GM19240 (cell line): Measurements from ENCODE around the gene LRRC71.

Source experiments
- DNase-seq: peaks from one replicate; pipeline ENCODE4 v3.0.0; 2011; ENCODE audit warnings: low spot score; ENCODE audit not compliant: insufficient read length

The LRRC71 gene

DNA sequence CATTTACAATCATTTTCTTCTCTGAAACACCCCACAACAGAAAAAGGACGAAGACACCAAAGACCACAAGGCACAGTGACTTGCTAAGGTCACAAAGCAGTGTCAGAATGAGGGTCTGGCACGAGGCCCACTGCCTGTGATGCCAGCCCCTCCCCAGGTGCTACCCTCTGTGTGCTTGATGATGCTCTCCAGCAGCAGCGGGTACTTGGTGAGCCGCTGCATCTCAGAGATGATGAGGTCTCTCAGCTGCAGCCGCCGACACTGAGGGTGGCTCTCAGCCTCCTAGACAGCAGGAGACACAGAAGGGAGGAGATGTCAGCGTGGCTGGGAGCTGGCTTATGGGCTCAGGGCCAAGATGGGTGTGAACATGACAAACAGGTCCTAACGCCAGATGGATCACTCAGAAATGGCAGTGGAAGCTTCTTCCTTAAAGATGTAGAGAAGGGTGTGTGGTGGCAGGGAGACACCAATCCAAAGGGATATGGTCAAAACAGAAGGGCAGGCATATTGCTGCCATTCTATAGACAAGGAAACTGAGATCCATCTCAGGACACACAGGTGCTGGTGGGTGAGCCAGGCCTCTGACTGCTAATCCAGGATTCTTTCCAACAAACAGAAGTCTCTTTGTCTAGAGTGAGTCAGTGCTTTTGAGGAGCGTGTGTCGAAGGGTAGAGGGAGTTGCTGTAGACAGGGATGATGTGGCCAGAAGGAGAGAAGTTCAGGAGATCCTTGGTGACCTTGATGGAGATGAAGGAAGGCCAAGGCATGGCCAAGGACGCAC, 25.6 kb downstream of the LRRC71 start:
- DNase-seq = no peak

DNA sequence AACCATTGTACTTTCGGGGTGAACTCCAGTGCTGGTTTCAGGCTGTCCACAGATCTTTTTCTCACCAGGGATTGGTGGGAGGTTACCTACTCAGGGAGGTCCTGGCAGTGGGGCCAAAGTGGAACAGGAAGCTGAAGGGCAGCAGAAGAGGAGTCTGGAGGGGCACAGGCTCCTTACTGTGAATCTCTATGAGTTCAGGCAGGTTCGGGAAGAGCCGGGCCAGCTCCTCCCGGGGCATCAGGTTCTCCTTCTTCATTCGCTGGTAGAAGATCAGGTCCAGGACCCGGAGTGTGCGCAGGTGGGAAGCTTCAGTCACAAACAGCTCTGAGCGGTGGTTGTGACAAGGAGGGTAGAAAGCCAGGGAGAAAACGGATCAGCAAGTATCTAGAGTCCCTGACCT, 26.7 kb downstream of the LRRC71 start:
- DNase-seq = no peak

DNA sequence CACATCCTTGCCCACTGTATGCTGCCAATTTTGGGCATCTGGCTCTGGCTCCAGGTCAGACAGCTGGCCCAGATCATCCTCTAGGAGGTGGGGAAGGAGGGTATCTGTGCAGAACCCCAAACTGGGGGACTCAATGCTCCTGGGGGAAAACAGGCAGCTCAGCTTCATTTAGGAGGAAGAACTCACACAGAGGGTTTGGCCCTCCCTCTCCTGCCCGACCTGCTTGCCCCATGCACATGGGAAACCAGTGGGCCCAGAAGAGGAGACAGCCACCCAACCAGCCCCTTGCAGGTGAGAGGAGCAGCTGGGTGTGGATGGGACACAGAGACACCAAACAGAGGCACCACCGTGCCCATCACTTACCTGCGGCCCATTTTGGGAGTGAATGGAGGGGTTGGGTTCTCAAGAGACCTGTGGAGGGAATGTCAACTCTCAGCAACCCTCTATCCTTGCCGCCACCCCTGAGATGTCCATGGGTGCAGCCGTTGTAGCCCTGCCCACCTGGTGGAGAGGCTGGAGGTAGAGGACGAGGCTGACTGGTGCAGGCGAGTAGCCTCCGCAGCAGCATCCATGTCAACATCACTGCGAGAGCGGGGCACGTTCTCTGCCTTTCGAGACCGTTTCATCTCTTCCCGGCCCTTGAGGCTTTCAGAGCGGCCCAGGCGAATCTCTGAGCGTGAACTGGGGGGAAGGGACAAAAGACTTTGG, 27.5 kb downstream of the LRRC71 start:
- DNase-seq = no peak

DNA sequence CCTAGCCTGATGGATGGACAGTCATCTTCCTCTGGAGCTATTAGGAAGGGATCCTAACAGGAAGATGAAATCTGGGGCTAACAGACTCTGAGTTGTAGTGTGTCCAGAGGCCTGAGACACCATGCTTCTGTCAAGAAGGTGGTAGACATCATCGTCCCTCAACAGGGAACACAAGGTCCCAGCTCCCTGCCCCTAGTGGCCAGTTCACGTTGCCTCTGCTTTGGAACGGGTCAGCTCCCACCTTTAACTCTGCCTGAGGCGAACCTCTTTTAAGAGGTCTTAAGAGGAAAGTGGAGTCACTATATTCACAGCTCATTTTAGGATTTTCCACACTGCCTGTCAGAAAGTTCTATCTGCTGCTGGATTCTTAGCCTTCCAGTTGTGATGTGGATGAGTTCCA, 28.3 kb downstream of the LRRC71 start:
- DNase-seq = no peak

DNA sequence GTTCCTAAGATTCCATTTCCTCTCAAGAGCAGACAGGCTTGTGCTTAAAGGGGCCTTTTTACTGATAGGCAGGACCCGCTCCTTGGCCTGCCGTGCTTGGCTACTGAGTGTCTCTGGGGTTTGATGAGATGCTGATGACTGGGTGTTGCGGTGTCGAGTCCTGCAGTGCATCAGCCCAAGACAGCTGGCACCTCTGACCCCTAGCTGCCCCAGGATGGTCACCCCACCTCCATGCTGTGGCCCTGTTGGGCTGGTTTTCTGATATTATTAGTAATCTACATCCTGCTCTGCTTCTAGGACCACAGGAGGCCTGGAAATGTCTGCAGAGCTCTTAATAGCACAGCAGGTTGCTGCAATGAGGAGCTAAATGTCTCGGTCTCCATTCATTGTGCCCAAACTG, 28.7 kb downstream of the LRRC71 start:
- no peak for DNase-seq

DNA sequence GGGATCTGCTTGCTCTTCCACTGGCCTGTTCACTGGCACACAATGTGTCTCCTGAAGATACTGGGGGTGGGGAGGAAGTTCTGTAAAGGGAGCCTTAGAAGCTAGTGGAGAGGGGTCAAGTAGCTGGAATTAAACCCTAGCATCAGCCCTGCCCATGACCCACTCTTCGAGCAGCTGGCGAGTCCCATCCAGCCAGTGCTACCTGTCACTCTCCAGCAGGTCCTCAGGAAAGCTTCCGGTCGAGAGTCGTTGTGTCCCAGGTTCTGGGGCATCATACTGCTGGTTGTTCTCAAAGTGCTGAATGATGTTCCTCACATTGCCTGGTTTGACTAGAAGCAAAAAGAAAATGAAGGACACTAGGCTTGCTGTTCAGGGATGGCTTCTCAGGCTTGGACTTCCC, 30.9 kb downstream of the LRRC71 start:
- DNase-seq = no peak

DNA sequence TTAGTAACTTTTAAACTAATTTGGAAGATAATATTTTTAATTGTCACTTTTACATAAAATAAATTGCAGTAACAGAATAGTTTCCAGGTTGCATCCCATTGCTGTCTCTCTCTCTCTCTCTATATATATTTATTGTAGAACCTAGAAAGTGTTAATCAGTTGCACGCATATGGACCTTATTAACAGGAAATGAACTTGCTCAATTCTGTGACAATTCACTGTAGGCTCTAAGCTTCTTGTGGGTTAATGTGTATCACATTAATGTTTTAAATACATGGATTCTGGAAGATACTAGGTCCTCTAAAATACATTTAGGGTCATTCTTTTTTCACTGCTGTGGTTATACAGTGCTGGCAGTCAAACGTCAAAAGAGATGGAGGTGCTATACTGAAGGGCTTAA, 33.1 kb downstream of the LRRC71 start:
- DNase-seq = no peak

DNA sequence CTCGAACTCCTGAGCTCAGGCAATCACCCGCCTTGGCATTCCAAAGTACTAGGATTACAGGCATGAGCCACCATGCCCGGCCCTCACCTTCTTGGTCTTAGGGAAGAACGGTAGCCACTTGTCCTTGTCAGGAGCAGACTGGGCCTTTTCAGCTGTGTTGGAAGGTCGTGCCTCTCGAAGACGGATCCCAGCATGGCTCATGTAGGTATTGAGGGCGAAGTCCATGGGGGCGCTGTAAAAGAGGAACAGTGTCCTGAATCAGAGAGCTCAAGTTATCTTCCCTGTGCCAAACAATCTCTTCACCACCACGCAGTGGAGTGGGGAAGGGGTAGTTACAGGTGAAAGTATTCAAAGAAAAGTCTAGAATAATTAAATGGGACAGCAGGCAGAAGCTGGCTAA, 35.9 kb downstream of the LRRC71 start:
- no peak for DNase-seq

DNA sequence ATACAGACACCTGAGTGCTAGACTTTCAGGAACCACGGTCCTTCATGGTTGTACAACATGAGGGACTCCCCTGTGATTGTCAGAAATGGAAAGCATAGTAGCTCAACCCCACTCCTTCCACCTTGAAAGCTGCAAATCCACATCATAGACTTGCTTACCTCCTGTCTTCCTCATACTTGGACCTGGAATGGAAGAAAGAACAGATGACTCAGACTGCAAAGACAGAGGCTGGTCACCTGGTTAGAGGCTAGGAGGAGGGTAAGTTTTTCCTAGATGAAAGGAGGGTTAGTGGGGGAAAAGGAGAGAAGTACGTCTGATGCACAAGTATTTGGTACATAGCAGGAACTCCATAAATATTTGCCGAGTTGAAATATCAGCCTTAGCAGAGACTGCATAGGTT, 37.2 kb downstream of the LRRC71 start:
- DNase-seq = no peak

DNA sequence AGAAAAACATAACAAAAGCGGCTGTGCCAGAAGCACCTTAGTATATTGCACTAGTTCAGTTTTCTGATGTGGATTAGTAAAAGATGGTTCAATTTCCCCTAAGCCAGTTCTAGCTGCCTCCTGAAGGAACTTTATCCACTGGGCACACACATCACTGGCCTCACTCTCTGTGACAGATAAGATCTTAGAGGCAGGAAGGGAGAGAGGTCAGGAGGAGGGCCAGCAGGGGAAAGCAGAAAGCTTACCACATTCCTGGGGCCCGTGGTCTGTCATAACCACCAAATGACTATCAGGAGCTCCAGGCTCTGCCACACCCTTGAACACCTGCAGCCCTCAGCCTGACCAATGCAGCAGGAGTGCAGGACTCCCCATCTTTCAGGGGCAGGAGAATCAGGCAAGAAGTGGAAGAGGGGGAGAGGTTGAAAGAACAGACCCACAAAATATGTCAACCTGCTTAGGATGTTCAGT, 37.8 kb downstream of the LRRC71 start:
- no peak for DNase-seq

DNA sequence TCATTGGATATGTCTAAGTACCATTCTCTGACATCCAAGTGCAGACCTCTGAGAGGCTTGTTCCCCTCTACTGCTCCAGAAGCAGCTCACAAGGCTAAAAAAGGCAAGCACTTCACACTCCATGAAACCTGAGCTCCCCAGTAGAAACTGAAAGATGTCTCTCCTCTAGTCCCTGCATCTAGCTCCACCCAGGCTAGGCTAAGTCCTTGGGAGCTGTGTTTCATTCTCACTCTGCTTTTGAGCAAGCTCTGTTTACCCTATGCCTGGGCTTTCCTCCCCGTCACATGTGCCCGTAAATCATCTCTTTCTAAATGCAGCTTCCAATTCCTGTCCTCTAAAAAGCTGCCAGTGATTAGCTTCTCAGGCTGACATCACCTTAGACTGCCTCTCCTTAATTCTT, 39.0 kb downstream of the LRRC71 start:
- DNase-seq = no peak

DNA sequence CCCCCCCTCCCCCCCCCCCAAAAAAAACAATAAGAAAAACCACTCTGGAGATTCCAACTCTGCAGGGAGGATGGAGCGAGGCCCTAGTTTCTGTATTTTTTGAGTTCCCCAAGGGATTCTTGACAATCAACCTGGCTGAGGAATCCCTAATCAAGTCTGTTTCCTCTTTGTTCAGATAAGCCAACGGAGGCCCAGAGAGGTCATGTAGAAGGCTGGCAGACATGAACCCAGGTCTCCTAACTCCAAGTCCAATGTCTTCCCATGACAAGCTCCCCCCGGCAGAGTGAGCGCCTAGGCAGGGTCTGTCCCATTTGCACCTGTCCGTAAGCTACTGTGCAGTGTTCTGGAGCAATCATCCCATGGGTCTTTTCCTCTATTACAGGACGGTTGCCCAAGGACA, 39.5 kb downstream of the LRRC71 start:
- no peak for DNase-seq

DNA sequence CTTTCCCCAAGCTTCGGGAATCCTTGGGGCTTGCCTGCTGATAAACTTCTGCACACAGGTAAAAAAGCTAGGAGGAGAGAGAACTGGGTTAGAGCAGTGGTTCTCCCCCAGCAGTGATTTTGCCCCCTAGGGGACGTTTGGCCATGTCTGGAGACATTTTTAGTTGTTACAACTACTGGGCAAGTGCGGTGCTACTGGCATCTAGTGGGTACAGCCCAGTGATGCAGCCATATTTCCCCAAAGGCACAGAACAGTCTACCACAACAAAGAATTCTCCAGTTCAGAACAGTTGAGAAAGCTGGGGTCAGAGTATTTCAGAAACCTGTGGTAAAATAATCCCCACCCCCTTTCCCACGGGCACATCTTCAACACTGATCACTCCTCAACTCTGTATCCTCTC, 41.3 kb downstream of the LRRC71 start:
- no peak for DNase-seq

DNA sequence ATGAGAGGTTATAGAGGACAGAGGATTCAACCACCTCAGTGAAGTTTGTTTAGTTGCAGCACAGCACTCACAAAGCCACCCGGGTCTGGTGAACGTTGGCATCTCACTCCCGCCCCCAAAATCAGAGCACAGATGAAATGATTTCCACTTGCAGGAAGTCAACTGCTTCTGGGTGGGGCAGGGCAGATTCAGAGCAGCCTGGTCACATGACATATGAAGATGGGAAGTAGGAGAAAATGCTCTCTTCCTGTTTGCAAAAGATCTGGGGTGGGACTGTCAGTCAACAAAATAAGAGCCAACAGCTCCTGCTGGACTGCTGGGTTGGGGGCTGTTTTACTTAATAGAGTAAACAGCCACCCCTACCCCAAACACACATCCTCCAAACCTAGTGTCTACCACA, 43.2 kb downstream of the LRRC71 start:
- DNase-seq = no peak

DNA sequence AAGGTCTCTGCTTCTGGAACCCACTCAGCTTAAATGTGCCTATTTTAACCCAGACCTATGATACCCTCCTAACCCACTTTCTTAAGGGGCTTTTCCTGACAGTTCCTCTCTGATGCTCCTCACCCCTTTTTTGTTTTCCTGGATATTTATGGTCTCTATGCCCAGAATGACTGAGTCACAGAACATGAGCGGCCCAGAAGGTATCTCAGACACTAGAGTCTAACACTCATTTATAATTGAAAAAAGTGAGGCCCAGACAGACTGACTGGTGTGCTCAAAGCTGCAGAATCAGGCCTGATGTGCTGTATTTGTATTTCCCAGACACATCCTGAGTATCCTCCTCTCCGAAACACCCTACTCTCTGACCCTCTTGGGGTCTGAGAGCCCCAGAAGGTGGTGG, 44.0 kb downstream of the LRRC71 start:
- no peak for DNase-seq

DNA sequence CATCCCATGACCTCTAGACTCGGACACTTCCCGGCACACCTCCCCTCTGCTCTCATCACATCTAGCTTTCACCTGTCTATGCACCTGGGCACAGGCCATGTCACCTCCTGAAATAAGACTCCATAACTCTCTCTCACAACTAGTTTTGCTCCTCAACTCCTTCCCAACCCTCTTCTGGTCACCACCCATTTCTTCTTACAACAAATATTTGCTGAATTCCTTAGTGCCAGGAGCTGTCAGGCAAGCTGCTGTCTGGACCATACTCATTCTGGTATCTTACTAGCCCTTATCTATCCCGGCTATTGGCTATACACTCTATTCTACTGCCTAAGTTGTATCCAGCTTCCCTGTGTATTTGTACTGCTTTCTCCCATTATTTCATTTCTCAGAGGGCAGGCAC, 49.1 kb downstream of the LRRC71 start:
- no peak for DNase-seq

DNA sequence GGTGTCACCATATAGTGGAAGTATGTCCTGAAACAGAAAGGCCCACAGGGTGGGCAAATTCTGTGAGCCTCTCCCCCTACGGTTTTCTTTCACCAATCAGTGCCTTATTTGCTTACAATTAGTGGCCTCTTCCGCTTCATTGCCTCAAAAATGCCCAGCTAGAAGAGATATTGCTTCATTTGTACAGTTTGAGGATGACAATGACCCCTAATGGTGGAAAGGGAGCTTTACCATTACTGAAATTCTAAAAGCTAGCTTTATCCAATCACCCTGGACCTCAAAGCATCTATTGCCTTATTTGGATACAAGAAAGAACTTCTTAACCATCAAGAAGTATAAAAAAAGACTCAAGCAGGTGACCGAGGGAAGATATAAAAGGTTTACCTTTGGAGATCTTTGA, 49.6 kb downstream of the LRRC71 start:
- DNase-seq = no peak

DNA sequence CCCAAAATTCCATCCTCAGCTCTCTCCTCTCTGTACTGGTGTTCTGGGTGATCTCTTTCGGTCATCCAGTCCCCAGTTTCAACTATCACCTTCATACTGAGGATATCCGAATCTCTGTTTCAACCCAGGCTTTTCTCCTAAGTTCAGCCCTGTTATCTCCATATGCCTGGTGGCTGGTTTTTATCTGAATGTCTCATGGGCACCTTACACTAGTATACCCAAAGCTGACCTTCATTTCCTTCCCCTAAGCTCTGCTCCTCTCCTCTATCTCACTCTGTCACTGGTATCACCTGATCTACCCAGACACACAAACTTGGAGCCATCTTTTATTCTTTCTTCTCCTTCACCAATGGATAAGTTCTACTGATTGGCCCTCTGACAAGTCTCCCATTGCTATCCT, 53.0 kb downstream of the LRRC71 start:
- no peak for DNase-seq

DNA sequence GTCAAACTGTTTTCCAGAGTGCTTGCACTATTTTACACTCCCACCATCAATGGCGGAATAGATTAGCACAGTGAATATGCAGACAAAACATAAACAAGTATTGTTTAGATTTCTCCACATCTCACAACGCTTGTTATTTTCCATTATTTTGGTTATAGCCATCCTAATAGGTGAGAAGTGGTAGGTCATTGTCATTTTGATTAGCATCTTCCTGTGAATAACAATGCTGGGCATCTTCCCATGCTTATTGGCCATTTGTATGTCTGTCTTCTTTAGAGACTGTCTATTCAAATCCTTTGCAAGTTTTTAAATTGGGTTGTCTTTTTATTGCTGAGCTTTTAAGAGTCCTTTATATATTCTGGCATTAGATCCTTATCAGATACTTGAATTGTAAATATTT, 54.7 kb downstream of the LRRC71 start:
- no peak for DNase-seq

DNA sequence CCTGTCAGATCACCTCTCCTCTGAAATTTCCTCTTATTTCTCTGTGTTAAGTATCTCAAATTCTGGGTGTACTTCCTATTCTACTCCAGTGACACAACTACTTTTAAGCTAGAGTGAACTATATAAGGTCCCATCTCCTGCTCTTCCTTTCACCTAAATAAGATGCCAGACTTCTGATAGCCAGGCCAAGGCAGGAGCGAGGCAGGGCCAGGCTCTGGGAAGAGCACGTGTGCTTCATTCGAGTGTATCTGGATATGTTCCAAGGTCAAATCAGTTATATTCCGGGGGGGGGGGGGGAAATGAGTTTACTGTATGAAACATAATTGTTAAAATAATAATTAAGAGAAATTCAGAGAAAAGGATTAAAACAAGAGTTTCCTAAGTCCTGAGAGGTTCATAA, 60.1 kb downstream of the LRRC71 start:
- no peak for DNase-seq
